ENCODE data around the gene TAF15. TPM values are rescaled to one million over a fixed set of nuclear protein-coding genes. Genes with fewer than 3 reads are reported as not detected.

TAF15 gene
- total and polyA plus RNA-seq, 2 of the 13 experiments (the other 11 are each of a cell fraction or from before 2014, with no cell fraction given) = 25.2 to 26.5 TPM

- peaks cover 17 to 74% of the 10 kb centered on the region in 2 experiments for H3K36me3 ChIP-seq (replicated peaks in 1 of 2; ENCODE audit: control insufficient read depth in 1 of 2, insufficient read depth in 2 of 2, low read length in 2 of 2)
- POLR2A ChIA-PET = no interaction called here
- no peak for TF ChIP-seq STAT6 (CRISPR knock-in tag; IDR thresholded peaks at IDR 0.05; ENCODE audit: borderline replicate concordance)
- TF ChIP-seq ZNF142 (CRISPR knock-in tag; IDR thresholded peaks at IDR 0.05) = no peak
- no peak for TF ChIP-seq ZNF318 (CRISPR knock-in tag; IDR thresholded peaks at IDR 0.05)
- TF ChIP-seq HIC2 (CRISPR knock-in tag; IDR thresholded peaks at IDR 0.05; ENCODE audit: low read depth) = no peak
Measured at GRCh38 chr17:35841101-35841500, 31.8 kb downstream of the TAF15 start.

More at GRCh38 chr17:35841101-35841500, 31.8 kb downstream of the TAF15 start:
- FAIRE-seq = no peak
- DNase-seq (ENCODE audit: low spot score) = no peak
- Histone ChIP-seq H4K20me1 (ENCODE audit: insufficient read depth, low read length) (0 out of 2 replicates have a peak, but pooled peaks cover 5% of the 10 kb centered on the region), H3K9me3 (ENCODE audit: low read length) (no peaks in the 10 kb centered on the region), H3K4me2 (ENCODE audit: low read depth, low read length) (no peak overlapping the region), H3K4me3 (replicated peaks in 1 of 3; ENCODE audit: insufficient read depth in 1 of 3, low read depth in 2 of 3, low read length in 3 of 3) (no peak overlapping the region), H3K27me3 (ENCODE audit: control insufficient read depth in 1 of 2, insufficient read depth in 2 of 2, low read length in 2 of 2) (no peaks in the 10 kb centered on the region), H3K4me1 (ENCODE audit: insufficient read depth, low read length) (peaks cover 26% of the 10 kb centered on the region), H2AFZ (ENCODE audit: low read length) (no peak overlapping the region), H3K9ac (ENCODE audit: insufficient read depth, low read depth, low read length) (no peak overlapping the region), H3K27ac (ENCODE audit: extremely low read length, insufficient read depth, low read length) (no peak overlapping the region), H3K79me2 (ENCODE audit: insufficient read depth, low read length) (no peaks in the 10 kb centered on the region)
- no TSS peak for BruUV-seq (replicated peaks)
- intact Hi-C loops (cut with micrococcal nuclease; ENCODE audit: unreplicated experiment) (no loop called here), in situ Hi-C loops (cut with HindIII; ENCODE audit: extremely low pct_ligation_motif_present, low pct_unique_long_range_greater_than_20kb) (no loop called here)
- no peak for ATAC-seq
- WGBS (ENCODE audit: low lambda C conversion rate) = 80% methylated on average over 3 of the region's 3 CpGs
- CTCF ChIA-PET (ENCODE audit: low intra/inter-chr PET ratio, low total read pairs) = no interaction called here

Measured in HepG2 (cell line).